Heart right ventricle (tissue), 16 donors: Measurements from ENCODE around the gene MBNL1. TPM values are rescaled to one million over a fixed set of nuclear protein-coding genes. Genes with fewer than 3 reads are reported as not detected.
A peak's percentile ranks its signal among the peaks of the same experiment; 100 is the strongest.

ENCODE experiments used
- ATAC-seq, 8 donors: fragments of 200-7000 bp; cut with Tn5 transposase; one replicate each; pipeline ENCODE4 v1.9.1; 2020; ENCODE audit warnings: mild to moderate bottlenecking in 8 of 8, moderate library complexity in 8 of 8, moderate number of reproducible peaks in 1 of 8
- DNase-seq, 2 donors: peaks; one replicate each; pipeline ENCODE4 v3.0.0-alpha.2; 2020
- H3K27ac ChIP-seq, 10 donors: fragments of 200-600 bp; sonication (generic) in 2 of 10; one replicate each; pipeline versions ENCODE4 v1.5.0 to v1.8.0; 2020 to 2022; ENCODE audit warnings: mild to moderate bottlenecking in 3 of 10
- H3K27me3 ChIP-seq, 7 donors: fragments of 200-600 bp; one replicate each; pipeline ENCODE4 v1.8.0; 2021 to 2022; ENCODE audit warnings: mild to moderate bottlenecking in 2 of 7
- H3K36me3 ChIP-seq, 9 donors: fragments of 200-600 bp; sonication (generic) in 1 of 9; one replicate each; pipeline versions ENCODE4 v1.5.0 to v1.8.0; 2020 to 2022; ENCODE audit warnings: mild to moderate bottlenecking in 2 of 9
- H3K4me1 ChIP-seq, 9 donors: fragments of 200-600 bp; sonication (generic) in 1 of 9; one replicate each; pipeline versions ENCODE4 v1.5.0 to v1.8.0; 2020 to 2022; ENCODE audit warnings: mild to moderate bottlenecking in 4 of 9
- H3K4me3 ChIP-seq, 10 donors: fragments of 200-600 bp; sonication (generic) in 2 of 10; one replicate each; pipeline versions ENCODE4 v1.5.0 to v1.8.0; 2020 to 2022; ENCODE audit warnings: mild to moderate bottlenecking in 7 of 10, moderate library complexity in 2 of 10
- H3K9me3 ChIP-seq, 11 donors: fragments of 200-600 bp in 10 of 11; sonication (generic) in 2 of 11; one replicate each; pipeline versions ENCODE4 v1.5.0 to v1.8.0; 2013 to 2022; ENCODE audit warnings: mild to moderate bottlenecking in 2 of 11, control low read depth in 1 of 11, moderate library complexity in 1 of 11
- WGBS, 2 donors: extraction: QIAGEN DNeasy Blood & Tissue Kit; methylation state at CpG; one replicate each; pipeline ENCODE4 v1.1.7; 2013; ENCODE audit warnings: inconsistent platforms in 1 of 2; 5-methylcytosine and 5-hydroxymethylcytosine counted together
- intact Hi-C, 10 donors: fragments of 100-400 bp; cut with DNase I; formaldehyde crosslinking; loops; one replicate each; pipeline versions ENCODE4 v1.11.1 to v1.14.2; 2022
- polyA plus RNA-seq, 2 donors: library from polyadenylated mRNA; stranded (reverse); fragments of 200-250 nt; gene quantifications; one replicate each; pipeline ENCODE4 v1.2.3, GENCODE V29; 2013
- total RNA-seq, 10 donors: library from RNA; stranded (reverse); fragmentation: NEBNext Ultra II Directional in 3 of 10; extraction: Animal tissue kit (Norgen Biotek cat#: 25700) in 3 of 10; gene quantifications; one replicate each; pipeline versions ENCODE4 v1.2.1 to v1.2.4, GENCODE V29; 2021 to 2023
- TF ChIP-seq, protein P1 (sequence below), 9 donors: fragments of 200-600 bp; sonication (generic) in 2 of 9; IDR thresholded peaks; one replicate each; pipeline versions ENCODE4 v1.5.0 to v1.8.0; 2021 to 2022; ENCODE audit warnings: antibody characterized with exemption in 9 of 9, mild to moderate bottlenecking in 5 of 9, moderate library complexity in 1 of 9
- donor health status: Arrhythmogenic right ventricular cardiomyopathy.
- donor health status: ischemic (EF 13 %, LVEDD 7.1; RV severe dilation, severe dysfunction).
- donor health status: healthy with polysubstance abuse.
- donor health status: DM: no; HTN: yes; CAD: no.
- donor health status: DM: no; HTN: no; CAD: no.
- donor health status: ischemic (EF 25% LVEDD 6.9; RV normal size, moderate dysfunction).
- donor health status: ischemic (EF 25% LVEDD 5.7; RV mildly dilated, moderate dysfunction).
- donor health status: healthy.
- donor health status: DM: yes; HTN: yes; CAD: no.
- donor health status: Ischemic cardiomyopathy.
- donor health status: ischemic (EF 35%, LVEDD 5.7; RV mildly dilated, moderate dysfunction).
- donor health status: nonischemic (EF 11% LVEDD 7.7; RV severe dilation, severe dysfunction).
- donor health status: DM: yes; HTN: yes; CAD: no.
- donor health status: PGD.
- donor health status: ischemic (EF 29% LVEDD 5.4; RV normal size, mild dysfunction).
- donor health status: nonischemic (EF 23%, LVEDD 6.1; RV moderate dilation, normal function).

MBNL1 gene
- total and polyA plus RNA-seq, 12 donors = 33.1 to 236 (median 189) TPM

DNA sequence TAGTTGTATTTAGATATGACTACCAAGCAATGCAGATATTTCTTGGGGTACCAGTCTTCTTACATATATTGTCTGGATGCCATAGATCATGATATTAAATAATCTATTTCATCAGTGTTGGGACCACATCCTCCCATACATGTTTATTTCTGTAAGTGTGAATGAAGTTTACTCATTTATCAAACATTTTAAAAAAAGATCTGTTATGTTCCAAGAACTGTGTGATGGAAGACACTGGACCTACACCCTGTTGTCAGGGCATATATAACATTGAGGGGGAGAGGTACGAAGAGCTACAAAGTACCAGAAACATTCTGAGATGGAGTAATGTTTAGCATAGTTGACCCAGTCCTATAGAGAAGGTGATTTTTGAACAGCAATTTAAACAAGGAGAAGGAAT, 26.6 kb downstream of the MBNL1 start:
- H3K36me3 ChIP-seq = peaks cover 0 to 12% (median 0%) of the 10 kb centered on the region in 9 donors
- no peak for DNase-seq
- no peak for ATAC-seq
- TF ChIP-seq, protein P1, sequence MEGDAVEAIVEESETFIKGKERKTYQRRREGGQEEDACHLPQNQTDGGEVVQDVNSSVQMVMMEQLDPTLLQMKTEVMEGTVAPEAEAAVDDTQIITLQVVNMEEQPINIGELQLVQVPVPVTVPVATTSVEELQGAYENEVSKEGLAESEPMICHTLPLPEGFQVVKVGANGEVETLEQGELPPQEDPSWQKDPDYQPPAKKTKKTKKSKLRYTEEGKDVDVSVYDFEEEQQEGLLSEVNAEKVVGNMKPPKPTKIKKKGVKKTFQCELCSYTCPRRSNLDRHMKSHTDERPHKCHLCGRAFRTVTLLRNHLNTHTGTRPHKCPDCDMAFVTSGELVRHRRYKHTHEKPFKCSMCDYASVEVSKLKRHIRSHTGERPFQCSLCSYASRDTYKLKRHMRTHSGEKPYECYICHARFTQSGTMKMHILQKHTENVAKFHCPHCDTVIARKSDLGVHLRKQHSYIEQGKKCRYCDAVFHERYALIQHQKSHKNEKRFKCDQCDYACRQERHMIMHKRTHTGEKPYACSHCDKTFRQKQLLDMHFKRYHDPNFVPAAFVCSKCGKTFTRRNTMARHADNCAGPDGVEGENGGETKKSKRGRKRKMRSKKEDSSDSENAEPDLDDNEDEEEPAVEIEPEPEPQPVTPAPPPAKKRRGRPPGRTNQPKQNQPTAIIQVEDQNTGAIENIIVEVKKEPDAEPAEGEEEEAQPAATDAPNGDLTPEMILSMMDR (IDR thresholded peaks at IDR 0.05) = no peak
- H3K9me3 ChIP-seq = no peaks in the 10 kb centered on the region
- WGBS, 2 donors = 93% methylated on average over 1 of the region's 1 CpG
- peaks cover 11 to 99% (median 88%) of the 10 kb centered on the region in 9 donors for H3K4me1 ChIP-seq
- peak overlapping the region in 3 of 10 donors; percentile 6 to 23 (median 15) for H3K27ac ChIP-seq
- no peaks in the 10 kb centered on the region for H3K27me3 ChIP-seq
- H3K4me3 ChIP-seq = no peak overlapping the region
- intact Hi-C loops = no loop called here

DNA sequence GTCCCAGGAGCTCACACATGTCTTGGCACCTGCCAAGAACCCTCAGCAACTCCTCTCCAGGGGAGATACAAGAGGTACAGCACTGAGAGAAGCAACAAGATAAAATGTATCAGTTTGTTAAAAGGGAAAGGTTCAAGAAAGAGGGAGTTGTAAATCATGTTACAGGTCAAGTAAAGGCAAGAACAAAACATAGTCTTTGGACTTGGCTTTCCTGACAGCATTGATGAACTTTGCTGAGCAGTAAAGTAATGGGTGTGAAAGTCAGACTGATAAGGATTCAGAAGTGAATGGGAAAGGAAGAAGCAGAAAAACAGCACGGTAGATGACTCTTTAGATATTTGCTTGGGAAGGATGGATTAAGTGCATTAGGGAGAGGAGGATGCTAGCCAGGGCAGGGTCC, 27.1 kb downstream of the MBNL1 start:
- H3K36me3 ChIP-seq = peaks cover 0 to 16% (median 0%) of the 10 kb centered on the region in 9 donors
- H3K27ac ChIP-seq = peak overlapping the region in 3 of 10 donors; percentile 8 to 23 (median 15)
- no peaks in the 10 kb centered on the region for H3K27me3 ChIP-seq
- ATAC-seq (no peak), DNase-seq (no peak)
- WGBS, 2 donors = 38 to 41% methylated on average over 1 of the region's 1 CpG
- no peak overlapping the region for H3K4me3 ChIP-seq
- intact Hi-C loops = no loop called here
- H3K4me1 ChIP-seq = peaks cover 11 to 99% (median 85%) of the 10 kb centered on the region in 9 donors
- H3K9me3 ChIP-seq = no peaks in the 10 kb centered on the region
- TF ChIP-seq, protein P1 (IDR thresholded peaks at IDR 0.05) = no peak

DNA sequence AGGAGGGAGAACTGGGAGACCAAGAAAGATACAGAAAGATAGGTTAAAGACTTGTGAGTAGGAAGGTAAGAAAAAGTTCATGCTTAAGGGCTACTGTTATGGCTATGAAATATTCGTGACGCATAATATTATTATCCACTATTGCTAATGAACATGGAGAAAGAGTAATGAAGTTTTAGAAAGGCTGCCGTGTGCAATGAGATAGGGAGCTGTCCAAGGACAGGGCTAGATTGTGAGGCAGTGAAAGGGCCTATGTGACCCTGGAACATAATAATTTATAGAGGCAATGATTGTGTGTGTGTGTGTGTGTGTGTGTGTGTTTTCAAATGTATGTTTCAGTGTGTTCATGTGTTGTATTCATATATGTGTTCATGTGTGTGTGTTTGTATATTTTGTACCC, 27.7 kb downstream of the MBNL1 start:
- Histone ChIP-seq H3K27ac (no peak overlapping the region), H3K4me3 (no peak overlapping the region)
- ATAC-seq = no peak

DNA sequence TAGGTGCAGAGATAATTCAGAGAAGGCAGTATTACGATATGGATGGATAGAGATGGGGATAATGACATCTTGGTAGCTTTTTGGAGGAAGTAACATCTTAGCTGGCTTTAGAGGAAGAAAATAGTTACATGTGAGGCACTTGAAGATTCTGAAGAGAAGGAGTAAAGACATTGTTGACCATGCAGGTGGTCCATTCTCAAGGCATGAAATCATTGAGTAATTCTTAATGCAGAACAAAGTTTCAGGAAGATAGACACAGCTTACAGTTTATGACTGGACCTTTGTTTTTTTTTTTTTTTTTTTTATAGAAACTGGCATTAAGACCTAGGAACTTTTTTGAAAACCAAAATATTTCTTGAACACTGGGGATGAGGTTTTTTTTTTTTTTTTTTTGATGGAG, 28.2 kb downstream of the MBNL1 start:
- Histone ChIP-seq H3K4me1 (peaks cover 11 to 99% (median 85%) of the 10 kb centered on the region in 9 donors), H3K27me3 (no peaks in the 10 kb centered on the region), H3K9me3 (no peaks in the 10 kb centered on the region), H3K4me3 (no peak overlapping the region), H3K27ac (peak overlapping the region in 2 of 10 donors; percentile 11 to 89), H3K36me3 (peaks cover 0 to 25% (median 0%) of the 10 kb centered on the region in 9 donors)
- TF ChIP-seq, protein P1 (IDR thresholded peaks at IDR 0.05) = no peak
- DNase-seq (no peak), ATAC-seq (no peak)
- intact Hi-C loops = no loop called here
- WGBS, 2 donors = 79 to 88% methylated on average over 1 of the region's 1 CpG

More for the DNA sequence above, 27.7 kb downstream of the MBNL1 start:
- TF ChIP-seq, protein P1 (IDR thresholded peaks at IDR 0.05) = no peak
- peaks cover 11 to 99% (median 85%) of the 10 kb centered on the region in 9 donors for H3K4me1 ChIP-seq
- no peaks in the 10 kb centered on the region for H3K27me3 ChIP-seq
- 67 to 72% methylated on average over 3 of the region's 3 CpGs for whole genome bisulfite sequencing, 2 donors
- intact Hi-C loops = no loop called here
- DNase-seq = no peak
- H3K9me3 ChIP-seq = no peaks in the 10 kb centered on the region
- peaks cover 0 to 22% (median 0%) of the 10 kb centered on the region in 9 donors for H3K36me3 ChIP-seq
